HG02798 (cell line): ENCODE measurements around the gene FAF1.

Experiments
- ATAC-seq: cut with Tn5 transposase; IDR thresholded peaks from one replicate; pipeline ENCODE4 v1.9.1; 2021; ENCODE audit warnings: mild to moderate bottlenecking; ENCODE audit not compliant: unreplicated experiment, poor library complexity

FAF1 gene

GRCh38 chr1:50526431-50526830 is 433.6 kb downstream of the FAF1 start:
- ATAC-seq: no peak

- ATAC-seq: no peak
These were observed 436.5 kb downstream of the FAF1 start for GRCh38 chr1:50523548-50523947.

DNA sequence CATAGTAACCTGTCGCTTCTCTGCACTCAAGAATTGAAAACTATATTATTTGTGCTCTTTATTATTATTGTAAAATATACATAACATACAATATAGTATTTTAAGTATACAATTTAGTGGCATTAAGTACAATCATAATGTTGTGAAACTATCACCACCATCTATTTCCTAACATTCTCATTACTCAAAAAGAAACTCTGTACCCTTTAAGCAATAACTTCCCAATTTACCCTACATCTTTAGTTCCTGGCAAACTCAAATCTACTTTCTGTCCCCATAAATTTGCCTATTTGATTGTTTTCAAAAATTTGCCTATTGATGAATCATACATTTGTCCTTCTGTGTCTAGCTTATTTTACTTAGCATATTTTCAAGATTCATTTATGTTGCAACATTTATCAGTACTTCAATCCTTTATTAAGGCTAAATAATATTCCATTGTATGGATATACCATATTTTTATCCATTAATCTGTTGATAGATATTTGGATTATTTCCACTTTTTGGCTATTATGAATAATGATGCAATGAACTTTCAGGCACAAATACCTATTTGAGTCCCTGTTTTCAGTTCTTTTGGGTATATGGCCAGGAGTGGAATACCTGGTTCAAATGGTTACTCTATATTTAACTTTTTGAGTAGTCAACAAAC is 437.2 kb downstream of the FAF1 start:
- ATAC-seq: no peak

DNA sequence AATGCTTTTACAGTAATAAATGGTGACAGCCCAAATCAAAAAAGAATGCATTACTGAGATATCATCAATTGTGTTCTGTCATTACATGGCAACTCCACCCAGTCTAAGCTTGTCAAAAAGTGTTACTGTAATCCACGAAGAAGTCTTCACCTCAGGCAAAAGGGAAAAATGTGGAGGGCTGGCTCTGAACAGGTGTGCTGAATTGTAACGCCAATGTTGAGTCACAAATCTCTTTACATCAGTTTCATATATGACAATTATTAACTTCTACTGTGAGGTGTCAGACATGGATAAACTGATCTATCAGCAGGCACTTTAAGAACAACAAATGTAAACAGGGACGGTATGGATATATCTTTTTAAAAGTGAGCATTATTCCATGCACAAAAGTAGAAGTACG is 438.4 kb downstream of the FAF1 start:
- no peak for ATAC-seq

GRCh38 chr1:50517488-50517887 is 442.6 kb downstream of the FAF1 start:
- no peak for ATAC-seq

DNA sequence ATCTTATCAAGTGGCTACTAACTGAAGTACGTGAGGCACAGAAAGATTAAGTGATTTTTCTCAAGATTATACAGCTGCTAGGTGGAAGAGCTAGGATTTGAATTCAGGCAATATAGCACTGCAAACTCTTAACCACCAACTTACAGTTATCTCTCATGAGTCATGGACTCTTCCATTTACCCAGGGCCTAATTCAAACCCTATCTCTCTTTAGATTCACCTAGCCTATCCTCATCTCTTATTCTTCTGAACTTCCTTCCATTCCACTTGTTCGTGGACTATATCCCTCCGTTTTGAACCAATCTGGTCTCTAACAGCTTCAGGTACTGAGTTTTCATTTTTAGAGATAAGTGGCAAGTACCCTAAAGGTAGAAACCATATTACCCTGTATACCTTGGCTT is 444.0 kb downstream of the FAF1 start:
- no peak for ATAC-seq

GRCh38 chr1:50508040-50508586 is 452.0 kb downstream of the FAF1 start:
- ATAC-seq: no peak

GRCh38 chr1:50505427-50505826 is 454.6 kb downstream of the FAF1 start:
- ATAC-seq: no peak

DNA sequence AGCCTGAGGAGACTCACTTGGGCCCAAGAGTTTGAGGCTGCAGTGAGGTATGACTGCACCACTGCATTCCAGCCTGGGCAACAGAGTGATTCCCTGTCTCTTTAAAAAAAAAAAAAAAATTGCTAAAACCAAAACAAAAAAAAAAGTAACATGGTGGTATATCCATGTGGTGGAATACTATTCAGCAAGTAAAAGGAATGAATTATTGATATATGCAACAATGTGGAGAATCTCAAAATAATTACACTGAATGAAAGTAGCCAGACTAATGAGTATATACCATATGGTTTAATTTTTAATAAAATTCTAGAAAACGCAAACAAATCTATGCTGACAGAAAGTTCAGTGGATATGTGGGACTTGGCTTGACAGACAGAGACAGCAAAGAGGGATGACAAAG is 456.6 kb downstream of the FAF1 start:
- ATAC-seq: no peak

- no peak for ATAC-seq
These were observed 457.9 kb downstream of the FAF1 start for GRCh38 chr1:50502147-50502546.

GRCh38 chr1:50497007-50497406 is 463.1 kb downstream of the FAF1 start:
- no peak for ATAC-seq

DNA sequence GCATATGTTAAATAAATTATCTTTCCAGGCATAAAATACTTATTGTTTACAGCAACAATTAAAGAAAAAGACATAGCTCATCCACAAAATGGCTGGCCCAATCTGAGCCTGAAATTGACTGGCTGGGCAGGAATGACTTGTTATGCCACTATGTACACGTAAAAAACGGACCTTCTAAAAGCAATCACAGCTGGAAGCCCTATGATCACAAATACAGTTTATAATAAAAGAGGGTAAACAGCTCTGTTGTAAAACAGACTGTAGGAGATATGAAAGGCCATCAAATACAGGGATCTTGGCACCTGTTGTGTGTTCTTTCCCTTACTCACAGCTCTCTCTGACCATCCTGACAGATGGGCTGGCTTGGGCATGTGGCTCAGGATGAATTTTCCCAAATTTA is 466.4 kb downstream of the FAF1 start:
- ATAC-seq: no peak

DNA sequence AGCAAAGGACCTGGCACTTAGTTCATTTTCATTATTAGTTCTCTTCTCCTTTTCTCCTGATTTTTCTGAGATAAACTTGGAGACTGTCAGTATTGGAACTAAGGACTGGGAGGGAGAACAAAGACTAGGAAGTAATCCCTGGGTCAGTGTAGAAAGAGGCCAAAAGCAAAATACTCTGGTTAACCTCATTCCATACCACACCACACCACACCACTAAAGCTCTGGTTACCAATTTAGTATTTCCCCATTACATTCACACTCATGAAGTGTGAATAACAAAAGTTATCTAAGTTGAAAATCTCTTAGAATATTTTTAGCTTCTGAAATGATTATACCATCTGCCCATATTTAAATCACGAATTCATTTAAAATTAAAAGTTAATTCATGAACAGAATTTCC is 467.9 kb downstream of the FAF1 start:
- no peak for ATAC-seq

DNA sequence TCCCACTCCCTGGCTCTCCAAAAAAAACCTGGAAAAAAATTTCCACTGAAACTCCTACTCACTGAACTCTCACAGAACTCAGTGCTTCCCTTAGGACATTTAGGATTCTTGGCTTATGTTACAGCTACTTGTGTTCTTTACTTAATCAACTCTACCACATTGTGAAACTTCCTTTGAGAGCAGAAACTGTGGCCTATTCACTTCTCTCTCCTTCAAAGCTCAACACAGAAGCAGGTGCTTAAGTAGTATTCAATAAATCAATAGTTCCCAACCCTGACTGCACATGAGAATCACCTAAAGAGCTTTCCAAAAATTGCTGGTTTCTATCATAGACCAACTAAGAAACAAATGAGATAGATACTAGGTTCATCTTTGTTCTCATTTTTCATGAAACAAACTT is 468.9 kb downstream of the FAF1 start:
- peak; percentile 64 for ATAC-seq

GRCh38 chr1:50490640-50491039 is 469.4 kb downstream of the FAF1 start:
- peak; percentile 43 for ATAC-seq

- no peak for ATAC-seq
These were observed 471.2 kb downstream of the FAF1 start for GRCh38 chr1:50488876-50489275.

- ATAC-seq: no peak
These were observed 471.7 kb downstream of the FAF1 start for GRCh38 chr1:50488356-50488755.

GRCh38 chr1:50487725-50488124 is 472.3 kb downstream of the FAF1 start:
- no peak for ATAC-seq

GRCh38 chr1:50481142-50481736 is 478.8 kb downstream of the FAF1 start:
- ATAC-seq: no peak

GRCh38 chr1:50476800-50477199 is 483.3 kb downstream of the FAF1 start:
- ATAC-seq: peak; percentile 70

DNA sequence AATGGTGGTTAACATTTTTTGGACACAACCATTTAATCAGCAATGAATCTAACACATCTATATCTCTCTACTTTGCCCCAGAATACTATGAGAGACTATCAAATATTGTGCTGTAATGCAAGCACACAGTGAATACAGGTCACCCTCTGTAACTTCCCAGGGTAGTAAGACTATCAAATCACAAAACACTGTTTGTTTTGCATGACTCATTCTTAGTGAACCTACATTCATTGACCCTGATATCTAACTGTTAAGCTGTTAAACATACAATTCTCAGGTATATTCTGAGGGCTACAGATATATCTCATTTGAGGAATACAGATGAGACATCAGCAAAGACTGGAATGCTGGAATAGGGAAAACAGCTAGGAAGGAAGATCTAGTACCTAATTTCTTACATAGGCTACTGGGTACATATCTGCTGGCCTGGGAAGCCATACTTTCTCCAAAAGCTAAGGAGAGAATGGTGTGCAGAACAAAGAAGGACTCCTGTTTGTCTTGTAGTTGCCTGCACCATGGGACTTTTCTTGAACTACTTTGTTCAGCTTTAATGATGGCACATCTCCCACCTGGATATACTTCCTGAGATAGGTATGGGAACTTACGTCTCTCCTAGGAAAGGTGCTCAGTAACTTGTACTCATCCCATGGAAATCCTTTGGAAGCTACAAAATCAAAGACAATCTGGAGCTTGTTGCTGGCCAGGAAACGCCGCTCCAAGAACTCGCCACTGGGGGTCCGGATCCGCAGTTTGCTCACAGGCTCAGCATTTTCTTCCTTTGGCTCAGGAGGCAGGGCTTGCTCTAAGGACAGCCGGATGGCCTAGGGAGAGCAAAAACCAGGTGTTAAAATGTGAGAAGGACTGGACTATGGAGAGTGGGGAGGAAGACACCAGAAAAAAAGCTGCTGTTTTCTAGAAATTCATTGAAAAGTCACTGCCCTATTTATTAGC is 484.9 kb downstream of the FAF1 start:
- ATAC-seq: no peak
